Fibroblast of lung (primary cell): ENCODE measurements around the gene CC2D1A. TPM values are rescaled to one million over a fixed set of nuclear protein-coding genes. Genes with fewer than 3 reads are reported as not detected.

Source experiments
- DNase-seq, 2 donors: peaks; one replicate each; pipeline versions ENCODE4 v3.0.0 to v3.0.0-alpha.2; 2010; ENCODE audit warnings: low read depth in 2 of 2
- H2AFZ ChIP-seq: 2 replicates; pipeline ENCODE4 v1.5.1; 2012; ENCODE audit warnings: low read length, control low read depth, inconsistent platforms
- H3K27ac ChIP-seq: 2 replicates; pipeline ENCODE4 v1.5.1; 2011; ENCODE audit warnings: low read length, control low read depth; ENCODE audit not compliant: insufficient read depth
- H3K27me3 ChIP-seq: 2 replicates; pipeline ENCODE4 v1.5.1; 2011; ENCODE audit warnings: mild to moderate bottlenecking, low read length; ENCODE audit not compliant: control insufficient read depth, insufficient read depth
- H3K36me3 ChIP-seq: 2 replicates; pipeline ENCODE4 v1.5.1; 2011; ENCODE audit warnings: low read length; ENCODE audit not compliant: control insufficient read depth, insufficient read depth
- H3K4me1 ChIP-seq: 2 replicates; pipeline ENCODE4 v1.5.1; 2011; ENCODE audit warnings: low read length; ENCODE audit not compliant: control insufficient read depth, insufficient read depth; ENCODE audit errors: extremely low read depth
- H3K4me2 ChIP-seq: 2 replicates; pipeline ENCODE4 v1.5.1; 2011; ENCODE audit warnings: low read length, control low read depth; ENCODE audit not compliant: insufficient read depth; ENCODE audit errors: extremely low read depth
- H3K4me3 ChIP-seq, 4 experiments: fragments of 200-600 bp in 1 of 4; sonication (generic) in 1 of 4; replicated peaks in 1 of 4; 2 replicates each; pipeline ENCODE4 v1.5.1; 2011 to 2016; ENCODE audit warnings: low read length in 4 of 4, low read depth in 3 of 4, mild to moderate bottlenecking in 3 of 4, control low read depth in 2 of 4, inconsistent platforms in 1 of 4, mixed read lengths in 1 of 4; ENCODE audit not compliant: insufficient read depth in 1 of 4; ENCODE audit errors: control extremely low read depth in 1 of 4
- H3K79me2 ChIP-seq: 2 replicates; pipeline ENCODE4 v1.5.1; 2012; ENCODE audit warnings: mild to moderate bottlenecking, low read length, inconsistent platforms; ENCODE audit not compliant: control insufficient read depth, insufficient read depth
- H3K9ac ChIP-seq: 2 replicates; pipeline ENCODE4 v1.5.1; 2011; ENCODE audit warnings: mild to moderate bottlenecking, low read length, control low read depth; ENCODE audit not compliant: insufficient read depth
- H3K9me3 ChIP-seq: 2 replicates; pipeline ENCODE4 v1.5.1; 2012; ENCODE audit warnings: low read depth, low read length; ENCODE audit not compliant: control insufficient read depth, insufficient read depth
- H4K20me1 ChIP-seq: 2 replicates; pipeline ENCODE4 v1.5.1; 2011; ENCODE audit warnings: low read length; ENCODE audit not compliant: control insufficient read depth, insufficient read depth; ENCODE audit errors: extremely low read depth
- EZH2 ChIP-seq: IDR thresholded peaks from 2 replicates; pipeline ENCODE4 v1.5.1; 2012; ENCODE audit warnings: low read length, control low read depth, mild to moderate bottlenecking; ENCODE audit errors: missing control alignments
- polyA plus RNA-seq, 2 donors: library from polyadenylated mRNA; depleted of rRNA in 1 of 2; stranded (reverse) in 1 of 2; unstranded in 1 of 2; fragments of >200 nt; gene quantifications; 2 replicates each; pipeline ENCODE4 v1.2.1, GENCODE V29; 2011 to 2012; ENCODE audit warnings: missing spikeins in 1 of 2
- total RNA-seq: library from RNA; depleted of rRNA; stranded (reverse); fragments of >200 nt; gene quantifications from 2 replicates; pipeline ENCODE4 v1.2.1, GENCODE V29; 2014
- TF ChIP-seq, protein P1 (sequence below), 2 donors: IDR thresholded peaks in 1 of 2; conservative IDR thresholded peaks in 1 of 2; 1 replicate in 1 of 2; 2 replicates in 1 of 2; pipeline ENCODE4 v1.5.1; 2011 to 2012; ENCODE audit warnings: low read length in 2 of 2, control low read depth in 1 of 2, inconsistent platforms in 1 of 2, low read depth in 1 of 2, mild to moderate bottlenecking in 1 of 2

The CC2D1A gene
- total and polyA plus RNA-seq, 2 donors (not counting 1 experiment from before 2014, with no cell fraction given) = 7.0 to 10.6 TPM

DNA sequence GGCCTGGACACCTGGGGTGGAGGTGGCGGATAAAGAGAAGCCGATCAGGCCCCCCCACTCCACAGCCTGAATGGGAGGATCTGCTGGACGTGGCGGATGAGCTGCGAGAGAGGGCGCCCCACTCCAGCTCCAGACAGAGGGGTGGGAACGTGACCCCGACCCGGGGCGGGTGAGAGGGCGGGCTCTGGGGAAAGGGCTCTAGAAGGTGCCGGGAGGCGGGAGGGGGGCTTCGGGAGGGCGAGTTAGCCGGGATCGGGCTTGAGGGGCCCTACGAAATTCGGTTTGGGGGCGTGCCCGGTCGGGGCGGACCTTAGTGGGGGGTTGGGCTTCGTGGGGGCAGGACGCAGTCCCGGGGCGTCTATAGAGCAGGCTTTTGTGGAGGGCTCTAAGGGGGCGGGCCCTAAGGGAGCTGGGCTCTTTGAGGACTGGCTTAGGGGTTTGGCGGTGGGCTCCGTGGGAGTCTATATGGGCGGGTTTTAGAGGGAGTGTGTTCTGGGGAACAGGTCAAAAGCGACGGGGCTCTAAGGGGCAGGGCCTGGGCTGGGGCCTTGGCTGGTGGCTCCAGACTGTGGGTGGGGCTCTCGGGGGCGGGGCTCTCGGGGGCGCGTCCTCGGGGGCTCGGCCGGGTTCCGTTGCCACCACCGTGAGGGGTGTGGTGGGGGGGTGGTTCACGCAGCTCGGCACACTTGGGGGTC, 33.2 kb upstream of the CC2D1A start:
- H2AFZ ChIP-seq = no peak overlapping the region

DNA sequence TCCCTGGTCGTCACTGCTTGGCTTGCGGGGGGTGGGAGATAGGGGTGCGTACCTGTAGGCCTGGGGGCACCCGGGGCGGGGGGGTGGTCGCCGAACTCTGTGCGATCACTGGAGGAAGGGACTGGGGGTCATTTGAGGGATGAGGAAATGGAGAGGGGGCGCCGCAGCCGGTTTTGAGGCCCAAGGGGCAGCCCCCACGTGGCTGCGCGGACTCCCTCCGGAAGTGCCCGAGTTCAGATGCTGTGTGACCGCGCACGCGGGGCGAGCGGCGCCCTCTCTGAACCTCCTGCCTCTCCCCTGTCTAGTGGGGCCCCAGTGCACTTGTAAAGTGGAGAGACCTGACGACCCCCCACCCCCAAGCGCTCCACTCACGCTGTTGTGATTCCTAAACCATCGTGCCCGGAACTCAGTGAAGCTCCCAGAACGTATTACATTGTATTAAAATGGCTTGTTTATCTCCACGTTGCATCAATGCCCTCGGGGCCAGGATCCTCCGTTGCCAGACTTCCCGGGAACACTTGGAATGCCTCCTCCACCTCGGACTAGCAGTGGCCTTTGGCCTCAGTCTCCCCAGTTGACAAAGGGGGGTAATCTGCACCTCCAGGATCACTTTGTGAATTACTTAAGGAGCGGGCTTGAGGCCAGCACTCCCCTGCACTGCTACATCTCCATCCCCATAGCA, 32.0 kb upstream of the CC2D1A start:
- H3K27me3 ChIP-seq = no peaks in the 10 kb centered on the region
- no peak overlapping the region for H3K9ac ChIP-seq
- H3K36me3 ChIP-seq = no peaks in the 10 kb centered on the region
- H3K9me3 ChIP-seq = no peaks in the 10 kb centered on the region
- TF ChIP-seq, protein P1, sequence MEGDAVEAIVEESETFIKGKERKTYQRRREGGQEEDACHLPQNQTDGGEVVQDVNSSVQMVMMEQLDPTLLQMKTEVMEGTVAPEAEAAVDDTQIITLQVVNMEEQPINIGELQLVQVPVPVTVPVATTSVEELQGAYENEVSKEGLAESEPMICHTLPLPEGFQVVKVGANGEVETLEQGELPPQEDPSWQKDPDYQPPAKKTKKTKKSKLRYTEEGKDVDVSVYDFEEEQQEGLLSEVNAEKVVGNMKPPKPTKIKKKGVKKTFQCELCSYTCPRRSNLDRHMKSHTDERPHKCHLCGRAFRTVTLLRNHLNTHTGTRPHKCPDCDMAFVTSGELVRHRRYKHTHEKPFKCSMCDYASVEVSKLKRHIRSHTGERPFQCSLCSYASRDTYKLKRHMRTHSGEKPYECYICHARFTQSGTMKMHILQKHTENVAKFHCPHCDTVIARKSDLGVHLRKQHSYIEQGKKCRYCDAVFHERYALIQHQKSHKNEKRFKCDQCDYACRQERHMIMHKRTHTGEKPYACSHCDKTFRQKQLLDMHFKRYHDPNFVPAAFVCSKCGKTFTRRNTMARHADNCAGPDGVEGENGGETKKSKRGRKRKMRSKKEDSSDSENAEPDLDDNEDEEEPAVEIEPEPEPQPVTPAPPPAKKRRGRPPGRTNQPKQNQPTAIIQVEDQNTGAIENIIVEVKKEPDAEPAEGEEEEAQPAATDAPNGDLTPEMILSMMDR (conservative IDR thresholded peaks at IDR 0.05 in 1 of 2, IDR thresholded peaks at IDR 0.05 in 1 of 2; ENCODE audit: low read depth in 1 of 2, low read length in 2 of 2) = no peak
- no peak for TF ChIP-seq EZH2
- H4K20me1 ChIP-seq = no peaks in the 10 kb centered on the region
- no peaks in the 10 kb centered on the region for H3K79me2 ChIP-seq
- H3K4me3 ChIP-seq = no peak overlapping the region
- DNase-seq = no peak
- H2AFZ ChIP-seq = no peak overlapping the region
- H3K4me2 ChIP-seq = no peak overlapping the region
- no peak overlapping the region for H3K27ac ChIP-seq
- no peaks in the 10 kb centered on the region for H3K4me1 ChIP-seq

More for the DNA sequence above, 33.2 kb upstream of the CC2D1A start:
- H3K9ac ChIP-seq = no peak overlapping the region
- no peaks in the 10 kb centered on the region for H3K79me2 ChIP-seq
- peak overlapping the region in 2 of 4 experiments; percentile 38 to 45 for H3K4me3 ChIP-seq
- no peaks in the 10 kb centered on the region for H3K36me3 ChIP-seq
- no peak overlapping the region for H3K27ac ChIP-seq
- H3K27me3 ChIP-seq = no peaks in the 10 kb centered on the region
- TF ChIP-seq EZH2 = no peak
- TF ChIP-seq, protein P1 (conservative IDR thresholded peaks at IDR 0.05 in 1 of 2, IDR thresholded peaks at IDR 0.05 in 1 of 2; ENCODE audit: low read depth in 1 of 2, low read length in 2 of 2) = peak in 1 of 2 donors; percentile 18
- no peaks in the 10 kb centered on the region for H3K4me1 ChIP-seq
- no peak for DNase-seq
- H3K4me2 ChIP-seq = peak overlapping the region; percentile 35
- H4K20me1 ChIP-seq = no peaks in the 10 kb centered on the region
- H3K9me3 ChIP-seq = no peaks in the 10 kb centered on the region

DNA sequence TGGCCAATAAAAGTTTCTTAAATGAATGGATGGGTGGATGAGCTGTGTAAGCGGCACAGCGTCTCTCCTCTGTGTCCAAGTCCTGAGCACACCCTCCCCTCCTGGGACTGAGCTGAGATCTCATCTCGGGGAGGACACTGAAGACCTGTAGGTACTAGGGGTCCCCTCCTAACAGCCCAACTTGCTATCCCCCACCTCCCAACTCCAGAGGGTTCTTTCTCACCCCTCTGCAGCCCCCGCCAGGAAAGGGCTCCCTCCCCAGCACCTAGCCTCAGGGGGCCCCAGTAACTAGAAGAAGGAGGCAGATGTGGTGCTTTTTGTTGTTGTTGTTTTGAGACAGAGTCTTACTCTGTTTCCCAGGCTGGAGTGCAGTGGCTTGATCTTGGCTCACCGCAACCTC, 30.2 kb upstream of the CC2D1A start:
- H3K36me3 ChIP-seq = no peaks in the 10 kb centered on the region
- H3K27ac ChIP-seq = no peak overlapping the region
- H2AFZ ChIP-seq = no peak overlapping the region
- no peak overlapping the region for H3K4me2 ChIP-seq
- no peak for DNase-seq
- H3K27me3 ChIP-seq = no peaks in the 10 kb centered on the region
- TF ChIP-seq, protein P1 (conservative IDR thresholded peaks at IDR 0.05 in 1 of 2, IDR thresholded peaks at IDR 0.05 in 1 of 2; ENCODE audit: low read depth in 1 of 2, low read length in 2 of 2) = no peak
- no peak for TF ChIP-seq EZH2
- no peaks in the 10 kb centered on the region for H3K9me3 ChIP-seq
- H3K79me2 ChIP-seq = no peaks in the 10 kb centered on the region
- no peaks in the 10 kb centered on the region for H4K20me1 ChIP-seq
- H3K4me1 ChIP-seq = peaks cover 6% of the 10 kb centered on the region
- H3K9ac ChIP-seq = no peak overlapping the region
- no peak overlapping the region for H3K4me3 ChIP-seq
